ENCODE results near the gene REM2. TPM values are rescaled to one million over a fixed set of nuclear protein-coding genes. Genes with fewer than 3 reads are reported as not detected.

REM2 gene
- total RNA-seq, 1 donor from 2014 or later = under 0.01 TPM

DNA sequence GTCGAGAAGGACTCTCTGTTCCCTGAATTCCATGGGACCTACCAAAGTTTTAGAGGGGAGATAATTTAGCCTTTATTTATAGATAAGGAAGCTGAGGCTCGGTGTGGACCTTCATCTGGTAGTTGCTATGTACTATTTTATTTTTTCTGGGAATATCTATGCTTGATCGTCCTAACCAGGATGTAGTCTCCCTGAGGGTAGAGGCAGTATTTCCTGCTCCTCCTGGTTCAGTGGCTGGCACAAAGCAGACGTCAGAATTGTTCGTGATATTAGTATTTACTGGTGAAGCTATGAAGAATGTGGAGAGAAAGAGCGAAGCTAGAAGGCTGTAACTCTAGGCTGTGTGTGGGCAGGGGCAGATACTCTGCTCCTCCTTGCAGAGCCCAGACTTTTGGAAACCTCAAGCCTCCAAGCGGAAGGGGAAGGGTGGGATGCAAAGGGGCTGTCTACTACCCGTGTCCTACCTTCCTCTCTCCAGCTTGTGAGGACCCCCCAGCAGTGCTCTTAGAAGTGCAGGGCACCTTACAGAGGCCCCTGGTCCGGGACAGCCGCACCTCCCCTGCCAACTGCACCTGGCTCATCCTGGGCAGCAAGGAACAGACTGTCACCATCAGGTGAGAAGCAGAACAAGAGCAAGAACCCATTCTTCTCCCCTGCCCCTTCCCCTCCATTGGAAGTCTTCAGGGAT, 10.0 kb upstream of the REM2 start:
- no peak for DNase-seq (ENCODE audit: low read depth in 2 of 2)

DNA sequence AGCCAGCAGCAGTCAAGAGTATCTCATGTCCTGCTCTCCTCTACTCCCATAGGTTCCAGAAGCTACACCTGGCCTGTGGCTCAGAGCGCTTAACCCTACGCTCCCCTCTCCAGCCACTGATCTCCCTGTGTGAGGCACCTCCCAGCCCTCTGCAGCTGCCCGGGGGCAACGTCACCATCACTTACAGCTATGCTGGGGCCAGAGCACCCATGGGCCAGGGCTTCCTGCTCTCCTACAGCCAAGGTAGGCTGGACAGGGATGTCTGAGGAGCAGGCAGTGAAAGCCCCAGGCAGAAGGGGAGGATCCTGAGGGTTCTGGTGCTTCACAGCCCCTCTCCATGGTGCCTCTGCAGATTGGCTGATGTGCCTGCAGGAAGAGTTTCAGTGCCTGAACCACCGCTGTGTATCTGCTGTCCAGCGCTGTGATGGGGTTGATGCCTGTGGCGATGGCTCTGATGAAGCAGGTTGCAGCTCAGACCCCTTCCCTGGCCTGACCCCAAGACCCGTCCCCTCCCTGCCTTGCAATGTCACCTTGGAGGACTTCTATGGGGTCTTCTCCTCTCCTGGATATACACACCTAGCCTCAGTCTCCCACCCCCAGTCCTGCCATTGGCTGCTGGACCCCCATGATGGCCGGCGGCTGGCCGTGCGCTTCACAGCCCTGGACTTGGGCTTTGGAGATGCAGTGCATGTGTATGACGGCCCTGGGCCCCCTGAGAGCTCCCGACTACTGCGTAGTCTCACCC, 7.8 kb upstream of the REM2 start:
- DNase-seq (ENCODE audit: low read depth in 2 of 2) = no peak

DNA sequence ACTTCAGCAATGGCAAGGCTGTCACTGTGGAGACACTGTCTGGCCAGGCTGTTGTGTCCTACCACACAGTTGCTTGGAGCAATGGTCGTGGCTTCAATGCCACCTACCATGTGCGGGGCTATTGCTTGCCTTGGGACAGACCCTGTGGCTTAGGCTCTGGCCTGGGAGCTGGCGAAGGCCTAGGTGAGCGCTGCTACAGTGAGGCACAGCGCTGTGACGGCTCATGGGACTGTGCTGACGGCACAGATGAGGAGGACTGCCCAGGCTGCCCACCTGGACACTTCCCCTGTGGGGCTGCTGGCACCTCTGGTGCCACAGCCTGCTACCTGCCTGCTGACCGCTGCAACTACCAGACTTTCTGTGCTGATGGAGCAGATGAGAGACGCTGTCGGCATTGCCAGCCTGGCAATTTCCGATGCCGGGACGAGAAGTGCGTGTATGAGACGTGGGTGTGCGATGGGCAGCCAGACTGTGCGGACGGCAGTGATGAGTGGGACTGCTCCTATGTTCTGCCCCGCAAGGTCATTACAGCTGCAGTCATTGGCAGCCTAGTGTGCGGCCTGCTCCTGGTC, 7.2 kb upstream of the REM2 start:
- no peak for DNase-seq (ENCODE audit: low read depth in 2 of 2)

DNA sequence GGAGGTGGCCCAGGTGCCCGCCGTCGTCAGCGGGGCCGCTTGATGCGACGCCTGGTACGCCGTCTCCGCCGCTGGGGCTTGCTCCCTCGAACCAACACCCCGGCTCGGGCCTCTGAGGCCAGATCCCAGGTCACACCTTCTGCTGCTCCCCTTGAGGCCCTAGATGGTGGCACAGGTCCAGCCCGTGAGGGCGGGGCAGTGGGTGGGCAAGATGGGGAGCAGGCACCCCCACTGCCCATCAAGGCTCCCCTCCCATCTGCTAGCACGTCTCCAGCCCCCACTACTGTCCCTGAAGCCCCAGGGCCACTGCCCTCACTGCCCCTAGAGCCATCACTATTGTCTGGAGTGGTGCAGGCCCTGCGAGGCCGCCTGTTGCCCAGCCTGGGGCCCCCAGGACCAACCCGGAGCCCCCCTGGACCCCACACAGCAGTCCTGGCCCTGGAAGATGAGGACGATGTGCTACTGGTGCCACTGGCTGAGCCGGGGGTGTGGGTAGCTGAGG, 6.0 kb upstream of the REM2 start:
- DNase-seq (ENCODE audit: low read depth in 2 of 2) = no peak

DNA sequence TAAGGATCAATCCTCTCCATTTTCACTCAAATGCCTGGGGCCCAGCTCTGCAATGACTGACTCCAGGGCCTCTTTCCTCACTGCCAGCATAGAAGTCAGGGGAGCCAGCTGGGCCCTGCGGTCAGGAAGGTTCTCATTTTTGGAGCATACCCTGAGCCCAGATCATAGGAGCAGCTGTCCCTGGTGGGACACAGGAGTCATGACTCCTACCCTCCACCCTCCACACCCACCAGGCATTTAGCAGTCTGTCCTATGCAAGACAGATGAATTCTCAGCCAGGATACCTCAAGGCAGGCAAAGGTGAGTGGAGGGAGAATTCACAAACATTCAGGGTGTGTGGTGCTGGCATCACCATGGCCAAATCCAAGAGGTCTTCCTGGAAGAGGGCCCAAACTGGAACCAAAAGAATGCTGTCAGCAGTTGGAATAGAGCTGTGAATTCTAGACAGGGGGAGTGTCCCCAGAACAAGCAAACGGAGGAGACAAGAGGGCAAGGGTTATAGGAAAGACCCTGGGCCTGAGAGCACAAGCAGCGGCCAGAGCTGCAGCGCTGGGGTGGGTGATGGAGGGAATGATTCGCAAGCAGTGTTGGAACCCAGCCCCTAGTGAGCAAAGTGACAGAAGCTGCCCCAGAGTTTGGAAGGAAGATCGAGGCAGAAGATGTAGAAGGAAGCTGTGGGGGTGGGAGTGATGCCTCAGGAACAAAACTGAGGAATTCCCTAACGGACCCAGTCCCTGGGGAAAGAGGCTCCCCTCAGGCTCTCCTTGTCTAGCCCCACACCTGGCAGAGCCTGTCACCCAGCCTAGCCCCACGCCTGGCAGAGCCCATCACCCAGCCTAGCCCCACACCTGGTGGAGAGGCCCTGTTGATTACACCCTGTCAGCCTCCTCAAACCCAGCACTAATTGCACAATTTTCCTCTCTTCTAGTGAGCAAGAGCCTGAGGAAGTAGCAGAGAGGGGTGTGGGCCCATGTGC, 4.5 kb upstream of the REM2 start:
- DNase-seq (ENCODE audit: low read depth in 2 of 2) = no peak

DNA sequence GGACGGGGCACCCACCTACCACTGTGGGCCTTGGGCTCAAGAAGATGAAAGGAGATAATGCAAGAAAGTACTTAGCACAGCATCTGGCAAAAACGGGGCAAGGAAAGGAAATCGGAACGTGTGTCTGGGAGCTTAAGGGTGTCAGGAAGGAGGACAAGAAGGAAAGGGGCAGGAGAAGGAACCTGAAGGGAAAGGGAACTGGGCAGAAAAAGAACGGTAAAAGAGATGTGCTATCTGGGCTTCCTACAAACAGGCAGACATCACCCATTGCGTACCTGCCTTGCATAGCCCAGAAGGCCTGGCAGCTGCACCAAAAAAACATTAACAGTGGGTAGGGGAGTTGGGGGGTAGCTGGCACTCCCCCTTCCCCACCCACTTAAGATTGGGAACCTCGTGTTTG, 958 bp upstream of the REM2 start:
- DNase-seq (ENCODE audit: low read depth in 2 of 2) = no peak

DNA sequence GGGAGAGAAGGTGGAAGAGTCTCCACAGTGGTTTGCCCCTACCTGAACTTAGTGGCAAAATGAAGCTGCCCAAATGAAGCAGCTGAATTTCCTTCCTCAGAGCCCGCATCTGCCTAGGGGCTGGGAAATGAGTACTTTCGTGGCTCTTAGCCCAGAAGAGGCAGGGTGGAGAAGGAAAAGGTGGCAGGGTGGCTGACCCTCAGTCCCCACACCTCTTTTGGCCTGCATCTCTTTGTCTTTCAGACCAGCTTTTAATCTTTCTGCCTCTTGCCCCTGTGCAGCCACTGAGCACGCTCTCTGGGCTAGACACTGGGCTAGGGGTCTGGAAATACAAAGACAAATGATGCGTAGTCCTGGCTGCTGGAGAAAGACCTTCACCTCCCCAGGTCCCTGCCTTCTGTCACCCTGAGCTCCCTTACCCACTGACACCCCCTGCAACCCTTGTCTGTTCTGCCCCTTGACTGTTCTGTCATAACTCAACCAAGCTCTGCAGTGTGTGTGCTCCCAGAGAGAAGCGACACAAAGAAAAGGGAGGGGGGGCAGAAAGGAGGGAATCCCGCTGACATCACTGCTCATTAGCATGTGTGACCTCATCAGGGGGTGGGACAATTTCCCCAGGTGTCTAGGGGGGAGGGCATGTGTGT, 371 bp upstream of the REM2 start:
- DNase-seq (ENCODE audit: low read depth in 2 of 2) = peak; percentile 28 to 64

DNA sequence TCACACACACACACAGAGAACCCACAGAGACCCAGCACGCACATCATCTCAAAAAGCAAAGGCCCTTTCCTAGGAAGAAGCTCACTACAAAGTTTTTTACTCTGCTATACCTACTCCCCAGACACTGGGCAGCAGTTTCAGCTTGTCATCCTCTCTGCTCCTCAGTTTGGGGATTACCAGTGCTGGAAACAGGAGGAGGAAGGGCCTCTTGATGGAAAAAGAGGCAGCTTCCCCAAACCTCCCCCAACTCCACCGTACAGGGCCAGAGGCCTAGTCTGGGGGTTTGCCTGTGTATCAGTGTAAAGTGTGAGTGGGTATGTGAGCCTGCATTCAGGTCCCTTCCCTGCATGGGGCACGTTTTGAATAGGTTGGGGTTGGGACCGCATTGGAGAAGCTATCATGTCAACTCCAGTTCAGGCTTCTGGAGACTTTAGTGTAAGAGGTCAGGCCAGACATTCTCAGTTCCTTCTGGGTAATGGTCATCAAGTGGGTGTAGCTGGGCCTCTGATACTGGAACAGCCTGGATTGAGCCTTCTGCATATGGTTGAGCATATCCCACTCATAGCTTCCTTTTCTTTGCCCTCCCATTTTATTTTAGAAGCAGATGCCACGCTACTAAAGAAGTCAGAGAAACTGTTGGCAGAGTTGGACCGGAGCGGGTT, 1.2 kb downstream of the REM2 start:
- no peak for DNase-seq (ENCODE audit: low read depth in 2 of 2)

DNA sequence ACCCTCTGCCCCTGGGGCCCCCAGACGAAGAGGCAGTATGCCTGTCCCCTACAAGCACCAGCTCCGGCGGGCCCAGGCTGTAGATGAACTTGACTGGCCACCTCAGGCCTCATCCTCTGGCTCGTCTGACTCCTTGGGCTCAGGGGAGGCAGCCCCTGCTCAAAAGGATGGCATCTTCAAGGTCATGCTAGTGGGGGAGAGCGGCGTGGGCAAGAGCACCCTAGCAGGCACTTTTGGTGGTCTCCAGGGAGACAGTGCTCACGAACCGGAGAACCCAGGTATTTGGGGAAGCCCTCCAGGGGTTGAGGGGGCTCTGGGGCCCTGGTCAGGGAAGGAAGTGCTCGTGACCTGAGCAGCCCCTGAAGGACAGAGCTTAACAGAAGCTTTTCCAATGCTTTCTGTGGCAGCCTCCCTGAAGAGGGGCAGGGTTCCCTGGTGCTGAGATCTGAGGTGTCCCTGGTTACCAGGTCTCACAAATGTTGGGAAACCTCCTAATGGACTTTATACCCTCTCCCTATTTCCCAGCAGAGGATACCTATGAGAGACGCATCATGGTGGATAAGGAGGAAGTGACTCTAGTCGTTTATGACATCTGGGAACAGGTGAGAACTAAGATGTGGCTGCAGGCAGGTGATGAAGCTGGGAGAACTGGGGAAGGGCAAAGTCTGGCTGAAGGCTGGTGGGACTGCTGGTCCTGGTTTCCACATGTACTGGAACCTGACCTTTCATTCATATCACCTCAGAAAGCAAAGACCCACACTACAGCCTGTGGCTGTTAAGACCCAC, 1.9 kb downstream of the REM2 start:
- no peak for DNase-seq (ENCODE audit: low read depth in 2 of 2)

DNA sequence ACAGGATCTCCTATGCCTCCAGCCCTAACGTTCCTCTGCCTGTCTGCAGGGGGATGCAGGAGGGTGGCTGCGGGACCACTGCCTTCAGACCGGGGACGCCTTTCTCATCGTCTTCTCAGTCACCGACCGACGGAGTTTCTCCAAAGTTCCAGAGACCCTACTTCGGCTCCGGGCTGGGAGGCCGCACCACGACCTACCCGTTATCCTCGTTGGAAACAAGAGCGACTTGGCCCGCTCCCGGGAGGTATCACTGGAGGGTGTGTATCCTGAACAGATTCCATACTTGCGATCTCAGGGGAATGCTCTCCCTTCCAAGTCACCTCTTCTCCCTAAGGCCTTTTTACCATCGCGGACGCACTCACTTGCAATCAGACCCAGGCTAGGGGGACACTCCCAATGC, 3.0 kb downstream of the REM2 start:
- no peak for DNase-seq (ENCODE audit: low read depth in 2 of 2)

DNA sequence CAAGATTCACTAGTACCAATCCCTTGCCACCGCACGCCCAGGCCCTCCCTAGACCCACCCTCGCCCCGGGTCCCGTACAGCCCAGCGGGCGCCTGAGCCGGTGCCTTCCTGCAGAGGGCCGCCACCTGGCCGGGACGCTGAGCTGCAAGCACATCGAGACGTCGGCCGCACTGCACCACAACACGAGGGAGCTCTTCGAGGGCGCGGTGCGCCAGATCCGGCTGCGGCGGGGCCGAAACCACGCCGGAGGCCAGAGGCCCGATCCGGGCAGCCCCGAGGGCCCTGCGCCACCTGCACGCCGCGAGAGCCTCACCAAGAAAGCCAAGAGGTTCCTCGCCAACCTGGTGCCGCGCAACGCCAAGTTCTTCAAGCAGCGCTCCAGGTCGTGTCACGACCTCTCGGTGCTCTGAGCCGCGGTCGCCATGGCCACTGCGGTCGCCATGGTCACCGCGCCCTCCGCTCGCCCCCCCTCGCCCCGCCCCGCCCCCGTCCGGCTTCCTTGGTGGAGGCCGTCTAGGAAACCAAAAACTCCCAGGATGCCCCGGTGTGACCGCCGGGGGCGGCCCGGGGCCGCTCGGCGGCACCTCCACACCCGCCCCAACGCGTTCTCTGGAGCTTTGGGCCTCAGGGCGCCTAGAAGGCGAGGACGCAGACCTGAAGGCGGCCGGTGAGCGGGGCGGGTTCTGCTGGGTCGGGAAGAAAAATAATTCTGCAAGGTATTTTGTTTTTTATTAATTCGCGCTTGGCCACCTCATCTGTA, 3.7 kb downstream of the REM2 start:
- peak; percentile 41 to 47 for DNase-seq (ENCODE audit: low read depth in 2 of 2)

DNA sequence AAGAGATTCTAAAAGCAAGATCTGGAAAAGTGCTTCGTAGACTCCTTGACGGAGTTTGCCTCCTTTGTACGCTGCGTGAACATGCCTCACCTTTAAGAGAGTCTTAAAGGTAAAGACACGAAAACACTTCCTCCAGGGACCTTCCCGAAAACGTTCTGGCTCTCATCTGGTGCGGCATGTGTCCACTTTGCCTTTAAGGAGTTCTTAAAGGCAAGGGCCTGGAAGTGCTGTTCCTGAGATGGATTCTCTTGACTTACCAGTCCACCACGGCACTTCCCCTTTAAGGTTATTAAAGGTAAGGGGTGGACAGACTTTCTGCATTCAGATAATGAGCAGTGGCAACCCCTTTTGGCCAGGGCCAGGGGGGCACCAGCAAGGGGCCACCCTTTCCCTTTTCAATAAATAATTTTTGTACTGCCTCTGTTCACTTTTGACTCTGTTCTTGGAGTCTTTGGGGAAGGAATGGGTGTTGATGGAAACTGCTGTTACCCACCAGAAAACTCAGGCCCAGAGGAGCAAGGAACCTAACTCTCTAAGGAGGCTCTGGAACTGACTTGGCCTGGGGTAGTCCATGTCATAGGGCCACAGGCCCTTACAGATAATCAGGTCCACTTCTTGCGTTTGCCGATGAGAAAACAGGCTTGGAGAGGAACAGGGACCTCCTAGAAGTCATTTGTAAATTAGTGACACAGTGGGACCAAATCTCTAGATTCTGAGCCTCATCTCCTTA, 4.4 kb downstream of the REM2 start:
- no peak for DNase-seq (ENCODE audit: low read depth in 2 of 2)

DNA sequence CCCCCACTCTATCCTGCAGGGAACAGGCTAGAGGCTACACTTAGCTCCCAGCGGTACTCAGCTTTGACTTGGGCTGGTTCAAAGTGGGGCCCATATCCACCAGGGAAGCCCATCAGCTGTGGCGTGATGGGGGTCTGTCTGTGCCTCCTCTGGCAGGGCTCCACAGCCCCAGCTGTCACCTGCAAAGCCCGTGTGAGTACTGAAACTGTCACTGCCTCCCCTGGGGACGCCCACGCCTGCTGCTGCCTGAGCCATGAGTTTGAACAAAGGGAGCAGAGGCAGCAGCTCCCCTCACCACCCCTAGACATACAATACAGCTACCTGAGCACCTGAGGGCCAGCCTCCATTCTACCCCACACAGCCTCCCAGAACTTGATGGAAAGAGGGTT, 5.0 kb downstream of the REM2 start:
- DNase-seq (ENCODE audit: low read depth in 2 of 2) = no peak

DNA sequence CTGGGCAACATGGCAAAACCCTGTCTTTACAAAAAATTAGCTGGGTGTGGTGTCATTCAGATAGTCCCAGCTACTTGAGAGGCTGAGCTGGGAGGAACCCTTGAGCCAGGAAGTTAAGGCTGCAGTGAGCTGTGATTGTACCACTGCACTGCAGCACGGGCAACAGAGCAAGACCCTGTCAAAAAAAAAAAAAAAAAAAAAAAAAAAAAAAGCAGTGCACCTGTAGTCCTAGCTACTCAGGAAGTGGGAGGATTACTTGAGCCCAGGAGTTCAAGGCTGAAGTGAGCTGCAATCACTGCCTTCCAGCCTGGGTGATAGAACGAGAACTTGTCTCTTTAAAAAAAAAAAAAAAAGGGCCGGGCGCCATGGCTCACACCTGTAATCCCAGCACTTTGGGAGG, 5.6 kb downstream of the REM2 start:
- DNase-seq (ENCODE audit: low read depth in 2 of 2) = no peak

DNA sequence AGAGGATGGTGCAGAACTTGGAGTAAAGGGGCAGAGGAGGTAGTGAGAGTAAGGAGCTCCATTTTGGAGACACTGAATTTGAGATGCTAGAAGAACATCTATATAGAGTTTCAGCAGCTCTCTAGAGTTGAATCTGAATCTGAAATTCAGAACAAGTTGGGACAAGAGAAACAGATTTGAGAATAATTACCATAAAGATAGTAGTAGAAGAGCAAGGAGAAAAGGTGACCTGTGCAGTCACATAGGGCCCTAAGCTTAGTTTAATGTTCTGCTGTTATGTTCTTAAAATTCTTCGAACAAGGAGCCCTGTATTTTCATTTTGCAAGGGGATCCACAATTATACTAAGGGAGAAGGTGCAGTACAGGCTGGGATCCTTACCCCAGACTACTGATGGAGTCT, 7.4 kb downstream of the REM2 start:
- DNase-seq (ENCODE audit: low read depth in 2 of 2) = no peak

DNA sequence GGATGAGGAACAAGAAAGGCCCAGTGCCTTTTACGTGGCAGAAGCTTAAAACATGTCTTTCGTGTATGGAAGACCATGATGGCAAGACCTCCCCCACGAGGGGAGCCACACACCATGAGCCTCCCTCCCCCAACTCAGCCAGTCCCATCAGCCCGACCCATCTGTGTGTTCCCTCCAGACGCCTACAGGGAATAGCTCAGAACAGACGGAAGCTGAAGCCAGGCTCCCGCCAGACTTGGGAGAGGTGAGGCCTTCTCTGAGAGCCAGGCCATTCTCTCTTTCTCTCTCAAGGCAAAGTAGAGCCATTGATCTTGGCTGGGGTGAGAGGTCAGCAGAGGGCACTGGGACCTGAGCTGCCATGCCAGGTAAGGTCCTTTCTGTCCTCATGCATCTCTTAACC, 9.5 kb downstream of the REM2 start:
- no peak for DNase-seq (ENCODE audit: low read depth in 2 of 2)

DNA sequence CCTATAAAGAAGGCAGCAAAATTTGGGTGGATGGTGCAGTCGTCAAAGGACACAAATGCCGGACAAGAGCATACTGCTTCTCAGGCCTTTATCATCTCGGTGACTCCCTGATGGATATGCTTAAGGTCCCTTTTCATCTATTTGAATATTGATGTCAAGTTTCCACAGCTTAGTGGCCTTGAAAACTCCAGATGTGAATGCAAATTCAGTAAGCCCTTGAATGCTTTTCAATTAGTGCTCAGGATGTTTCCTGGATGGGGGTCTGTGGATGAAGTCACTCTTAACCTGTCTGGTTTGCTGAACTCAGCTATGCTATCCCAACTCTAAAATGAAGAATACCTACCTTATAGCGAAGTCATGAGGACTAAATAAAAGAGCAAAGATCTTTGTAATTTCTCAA, 10.7 kb downstream of the REM2 start:
- DNase-seq (ENCODE audit: low read depth in 2 of 2) = no peak

DNA sequence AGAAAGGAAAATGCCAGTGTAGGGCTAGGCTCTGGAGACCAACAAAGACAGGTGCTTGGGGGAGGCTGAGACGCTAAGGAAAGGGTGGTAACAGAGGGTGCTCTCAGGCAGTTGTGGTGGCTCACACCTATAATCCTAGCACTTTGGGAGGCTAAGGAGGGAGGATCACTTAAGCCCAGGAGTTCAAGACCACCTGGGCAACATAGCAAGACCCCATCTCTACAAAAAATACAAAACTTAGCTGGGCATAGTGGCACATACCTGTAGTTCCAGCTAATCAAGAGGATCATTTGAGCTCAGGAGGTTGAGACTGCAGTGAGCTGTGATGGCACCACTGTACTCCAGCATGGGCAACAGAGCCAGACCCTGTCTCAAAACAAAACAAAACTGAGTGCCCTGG, 12.4 kb downstream of the REM2 start:
- DNase-seq (ENCODE audit: low read depth in 2 of 2) = no peak
